Kidney glomerular epithelial cell (primary cell): ENCODE results near the gene CNIH1.
"Not testable (repeated sequence)": the region's sequence is repeated elsewhere in the genome, so short reads cannot be mapped to it uniquely, and the experiment has no call there.

ENCODE experiments used
- DNase-seq: peaks from one replicate; lab custom pipeline; 2025; lab: John Stamatoyannopoulos, UW

CNIH1 gene

DNA sequence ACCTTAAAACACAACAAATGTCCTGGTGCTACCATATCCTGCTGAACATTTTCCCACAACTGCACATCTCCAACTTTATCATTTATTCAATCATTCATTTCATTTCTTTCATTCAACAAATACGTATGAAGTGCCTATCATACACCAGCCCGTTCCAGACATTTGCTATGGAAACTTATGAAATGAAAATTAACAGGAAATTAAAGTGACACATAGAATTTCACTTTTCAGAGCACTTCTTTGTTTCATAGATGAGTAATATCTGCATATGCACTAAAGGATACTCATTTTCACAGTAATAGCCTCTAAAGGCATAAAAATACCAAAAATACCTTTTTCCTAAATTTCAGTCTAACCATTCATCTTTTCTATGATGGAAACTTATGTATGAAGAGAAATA, 12.6 kb downstream of the CNIH1 start:
- no peak for DNase-seq

DNA sequence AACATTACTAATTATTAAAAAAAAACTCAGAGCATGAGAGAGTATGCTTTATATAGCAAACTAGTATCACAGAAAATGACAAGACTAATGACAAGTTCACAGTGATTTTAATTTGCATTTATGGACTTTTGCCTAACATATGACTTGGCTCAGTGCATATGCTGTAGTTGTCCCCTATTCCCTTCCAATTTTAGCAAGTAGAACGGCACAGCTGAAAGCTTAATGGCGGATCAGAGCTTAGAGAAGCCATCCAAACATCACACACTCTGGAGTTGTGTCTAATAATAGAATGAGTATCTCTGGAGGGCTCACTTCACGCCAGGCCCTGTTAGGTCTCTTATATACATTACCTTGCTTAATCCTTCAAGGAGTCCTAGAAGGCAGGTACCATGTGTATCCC, 13.3 kb downstream of the CNIH1 start:
- DNase-seq, result no peak

DNA sequence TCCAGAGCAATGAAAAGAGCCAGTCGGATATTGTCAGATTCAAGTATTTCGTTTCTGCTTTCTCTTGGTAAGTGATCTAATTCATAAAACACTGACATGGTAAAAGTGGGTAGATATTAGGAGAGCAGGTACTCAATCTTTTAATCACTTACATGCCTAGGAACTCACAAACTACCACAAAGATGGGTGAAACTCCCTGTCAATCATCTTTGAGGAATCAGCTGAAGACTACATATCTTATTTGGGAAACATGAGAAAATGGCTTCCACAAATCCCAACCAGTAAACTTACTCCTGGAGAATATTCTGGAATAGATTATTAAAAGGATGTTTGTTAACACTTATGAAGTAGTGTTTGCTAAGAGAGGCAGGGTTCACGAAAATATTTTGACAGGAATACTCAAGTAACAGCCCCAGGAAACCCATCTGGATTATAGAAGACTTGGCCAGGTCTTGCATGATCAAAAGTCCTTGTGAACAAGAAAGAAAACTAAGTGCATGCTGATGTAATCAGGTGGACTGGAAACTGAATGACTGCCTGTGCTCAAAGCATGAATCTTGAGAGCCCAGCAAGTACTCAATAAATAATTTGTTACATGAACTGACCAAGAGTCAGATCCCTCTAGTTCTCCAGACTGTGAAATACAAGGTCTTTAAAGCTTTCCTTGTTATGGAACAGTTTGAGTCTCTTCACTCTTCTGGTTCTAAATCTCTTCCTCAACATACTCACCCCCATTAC, 15.5 kb downstream of the CNIH1 start:
- no peak for DNase-seq

DNA sequence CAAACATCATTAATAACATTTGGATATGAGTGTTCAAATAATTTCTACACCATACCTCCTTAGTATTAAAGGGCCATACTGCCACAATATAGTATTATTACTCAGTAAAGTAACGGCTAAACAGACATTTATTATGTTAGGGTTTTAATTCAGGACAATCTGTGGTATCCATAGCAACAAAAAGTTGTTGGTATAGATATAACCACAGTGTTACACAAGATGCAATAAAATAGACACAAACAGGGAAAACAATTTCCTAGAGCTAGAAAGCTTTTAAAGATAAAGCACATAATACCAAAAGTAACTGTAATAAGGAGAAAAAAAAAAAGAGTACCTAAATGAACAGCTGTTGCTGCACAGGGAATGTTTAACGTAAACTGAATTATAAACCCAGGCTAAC, 16.1 kb downstream of the CNIH1 start:
- DNase-seq, result no peak

DNA sequence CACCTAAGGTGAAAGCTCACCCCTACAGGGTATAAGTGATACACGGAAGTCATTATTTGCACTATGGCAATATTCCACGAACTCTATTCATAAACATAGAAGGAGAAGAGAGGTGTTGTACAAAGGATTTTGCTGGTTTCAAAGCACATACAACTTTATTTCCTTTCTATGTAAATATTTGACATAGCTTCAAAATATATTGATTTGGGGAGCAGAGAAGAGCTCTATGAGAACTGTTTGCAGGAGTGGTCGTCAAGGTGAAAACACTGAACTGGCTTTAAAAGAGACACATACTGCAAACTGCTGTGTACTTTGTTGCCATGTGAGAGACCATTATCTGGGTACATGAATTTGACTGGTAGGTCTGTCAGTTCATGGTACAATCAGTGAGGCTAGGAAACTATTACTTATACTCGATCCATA, 16.7 kb downstream of the CNIH1 start:
- DNase-seq, result no peak

DNA sequence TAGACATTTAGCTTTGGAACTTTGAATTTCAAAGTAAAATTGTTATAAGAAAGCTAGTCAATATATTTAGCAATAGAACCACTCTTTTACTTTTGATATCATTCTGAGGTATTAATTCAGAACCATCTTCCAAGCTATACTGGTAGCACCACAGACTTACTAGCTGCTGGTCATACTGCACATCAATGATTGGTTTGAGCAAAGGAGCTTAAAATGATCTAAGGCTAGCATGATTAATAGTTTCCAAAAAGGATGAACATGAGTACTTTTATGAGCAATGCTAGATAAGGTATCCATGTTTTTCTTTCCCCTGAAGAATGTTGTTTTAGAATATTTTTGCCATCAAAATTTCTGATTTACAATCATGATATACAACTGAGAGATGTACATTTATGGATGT, 17.2 kb downstream of the CNIH1 start:
- no peak for DNase-seq

DNA sequence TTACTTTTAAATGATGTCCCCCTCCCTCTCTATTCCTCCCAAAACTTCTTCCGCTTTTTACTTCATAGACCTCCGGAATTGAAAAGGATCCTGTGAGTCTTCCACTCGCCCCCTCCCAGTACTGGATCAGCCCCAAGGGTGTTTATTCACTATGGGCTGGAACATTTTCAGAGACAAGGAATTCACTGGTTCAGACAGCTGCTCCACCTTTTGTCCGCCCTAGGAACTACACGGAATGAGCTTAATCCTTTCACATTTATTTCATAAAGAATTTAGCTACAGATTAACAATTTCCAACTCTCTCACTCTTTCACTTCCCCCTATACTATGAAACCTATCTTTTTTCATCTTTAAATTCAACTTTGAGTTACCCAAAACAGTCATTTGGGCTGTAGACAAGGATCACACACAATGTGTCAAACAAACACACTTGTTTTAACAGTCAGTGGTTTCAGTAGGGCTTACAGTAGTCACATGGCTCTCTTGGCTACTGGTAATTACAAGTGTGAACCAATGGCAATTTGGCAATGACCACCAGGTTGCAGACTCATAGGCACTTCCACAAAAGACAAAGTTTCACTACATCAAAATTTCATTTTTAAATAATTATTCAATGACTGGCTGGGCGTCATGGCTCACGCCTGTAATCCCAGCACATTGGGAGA, 20.6 kb downstream of the CNIH1 start:
- DNase-seq, result peak; percentile 38

DNA sequence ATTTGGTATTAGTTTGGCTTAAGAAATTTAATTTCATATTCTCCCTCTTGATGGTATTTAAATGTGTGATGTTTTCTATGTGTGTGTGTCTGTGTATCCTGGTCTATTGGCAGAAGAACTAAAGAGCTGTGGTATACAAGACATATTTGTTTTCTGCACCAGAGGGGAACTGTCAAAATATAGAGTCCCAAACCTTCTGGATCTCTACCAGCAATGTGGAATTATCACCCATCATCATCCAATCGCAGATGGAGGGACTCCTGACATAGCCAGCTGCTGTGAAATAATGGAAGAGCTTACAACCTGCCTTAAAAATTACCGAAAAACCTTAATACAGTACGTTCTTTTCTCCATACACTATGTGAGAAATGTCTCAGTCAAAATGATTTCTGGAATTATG, 29.8 kb downstream of the CNIH1 start:
- no peak for DNase-seq

DNA sequence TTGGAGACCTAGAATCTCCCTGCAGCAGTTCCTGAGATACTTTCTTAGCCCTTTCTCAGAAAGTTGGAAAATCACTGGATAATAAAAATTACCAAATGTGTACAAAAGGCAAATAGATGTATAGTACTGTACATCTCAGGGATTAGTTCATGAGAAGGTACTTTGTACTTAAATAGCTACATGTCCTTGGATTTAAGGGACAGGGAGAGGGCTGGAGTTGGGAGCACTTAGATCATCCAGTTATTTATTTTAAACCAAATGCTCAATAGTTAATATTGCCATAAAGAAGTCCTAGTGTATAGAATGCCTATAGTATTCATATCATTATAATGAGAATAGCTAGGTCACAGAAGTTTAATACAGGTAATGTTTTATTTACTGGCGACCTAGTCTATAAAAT, 31.0 kb downstream of the CNIH1 start:
- DNase-seq, result no peak

DNA sequence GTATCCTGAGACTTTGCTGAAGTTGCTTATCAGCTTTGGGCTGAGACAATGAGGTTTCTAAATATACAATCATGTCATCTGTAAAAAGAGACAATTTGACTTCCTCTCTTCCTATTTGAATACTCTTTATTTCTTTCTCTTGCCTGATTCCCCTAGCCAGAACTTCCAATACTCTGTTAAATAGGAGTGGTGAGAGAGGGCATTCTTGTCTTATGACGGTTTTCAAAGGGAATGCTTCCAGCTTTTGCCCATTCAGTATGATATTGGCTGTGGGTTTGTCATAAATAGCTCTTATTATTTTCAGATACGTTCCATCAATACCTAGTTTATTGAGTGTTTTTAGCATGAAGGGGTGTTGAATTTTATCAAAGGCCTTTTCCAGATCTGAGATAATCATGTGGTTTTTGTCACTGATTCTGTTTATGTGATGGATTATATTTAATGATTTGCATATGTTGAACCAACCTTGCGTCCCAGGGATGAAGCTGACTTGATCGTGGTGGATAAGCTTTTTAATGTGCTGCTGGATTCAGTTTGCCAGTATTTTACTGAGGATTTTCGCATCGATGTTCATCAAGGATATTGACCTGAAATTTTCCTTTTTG, 37.7 kb downstream of the CNIH1 start:
- not testable (repeated sequence) for DNase-seq

DNA sequence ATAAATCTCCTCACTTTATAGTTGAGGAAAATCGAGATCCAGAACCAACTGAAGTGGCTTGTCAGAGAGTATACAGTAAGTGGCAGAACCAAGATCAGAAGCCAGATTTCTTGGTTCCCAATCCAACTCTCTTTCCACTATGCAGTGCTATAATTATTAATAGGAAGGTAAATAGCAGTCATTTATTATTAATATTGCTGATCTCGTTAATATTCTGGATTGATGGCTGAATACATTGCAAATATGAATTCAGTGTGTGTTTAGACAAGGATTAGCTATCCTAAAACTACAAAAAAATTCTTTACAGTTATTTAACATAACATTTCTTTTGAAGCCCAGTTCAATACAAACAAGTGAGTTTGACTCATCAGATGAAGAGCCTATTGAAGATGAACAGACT, 41.6 kb downstream of the CNIH1 start:
- no peak for DNase-seq

DNA sequence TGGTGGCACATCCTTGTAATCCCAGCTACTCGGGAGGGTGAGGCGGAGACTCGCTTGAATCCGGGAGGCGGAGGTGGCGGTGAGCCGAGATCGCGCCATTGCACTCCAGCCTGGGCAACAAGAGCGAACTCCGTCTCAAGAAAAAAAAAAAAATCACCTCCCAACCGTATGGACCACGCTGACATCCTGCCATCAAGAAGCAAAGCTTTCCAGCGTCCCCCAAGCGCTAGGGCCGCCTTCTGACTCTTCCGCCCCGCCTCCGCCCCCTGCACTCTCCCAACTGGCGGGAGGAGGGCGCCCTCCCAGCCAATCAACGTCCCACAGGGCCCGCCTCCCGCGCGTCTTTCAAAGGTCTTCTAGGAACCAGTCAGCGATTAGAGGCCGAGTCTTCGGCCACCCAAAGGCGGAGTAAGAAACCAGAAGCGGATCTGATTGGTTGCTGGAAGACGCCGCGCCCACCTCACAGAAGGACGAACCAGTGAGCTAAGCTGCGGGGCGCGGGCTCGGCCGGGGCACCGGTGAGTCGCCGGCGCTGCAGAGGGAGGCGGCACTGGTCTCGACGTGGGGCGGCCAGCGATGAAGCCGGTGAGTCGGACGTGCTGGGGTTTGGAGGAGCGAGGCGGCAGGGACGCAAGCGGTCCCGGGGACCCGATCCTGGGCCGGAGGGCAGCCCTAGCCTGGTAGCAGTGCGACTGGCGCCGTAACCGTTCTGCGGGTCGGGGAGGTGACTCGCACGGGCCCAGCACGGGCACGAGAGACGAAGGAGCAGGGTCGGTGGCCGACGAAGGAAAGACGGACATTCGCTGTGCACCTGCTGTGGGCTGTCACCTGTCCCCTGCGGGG, 44.5 kb downstream of the CNIH1 start, which contains the start of gene CDKN3:
TSS of gene CDKN3 (plus strand) at position 515 of the 843 bp plus-strand sequence. CDS start at position 577, 62 bp downstream.
- DNase-seq, result peak; percentile 99

DNA sequence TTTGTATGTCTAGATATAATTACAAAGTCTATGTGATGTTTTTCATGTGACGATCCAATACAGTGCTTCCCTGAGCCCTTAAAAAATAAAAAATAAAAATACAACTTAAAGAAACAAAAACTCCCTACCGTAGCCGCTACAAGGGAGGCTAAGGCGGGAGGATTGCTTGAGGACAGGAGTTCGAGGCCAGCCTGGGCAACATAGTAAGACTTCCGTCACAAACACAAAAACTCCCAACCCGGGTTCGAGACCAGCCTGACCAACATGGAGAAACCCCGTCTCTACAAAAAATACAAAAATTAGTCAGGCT, 45.0 kb downstream of the CNIH1 start:
- DNase-seq, result no peak

DNA sequence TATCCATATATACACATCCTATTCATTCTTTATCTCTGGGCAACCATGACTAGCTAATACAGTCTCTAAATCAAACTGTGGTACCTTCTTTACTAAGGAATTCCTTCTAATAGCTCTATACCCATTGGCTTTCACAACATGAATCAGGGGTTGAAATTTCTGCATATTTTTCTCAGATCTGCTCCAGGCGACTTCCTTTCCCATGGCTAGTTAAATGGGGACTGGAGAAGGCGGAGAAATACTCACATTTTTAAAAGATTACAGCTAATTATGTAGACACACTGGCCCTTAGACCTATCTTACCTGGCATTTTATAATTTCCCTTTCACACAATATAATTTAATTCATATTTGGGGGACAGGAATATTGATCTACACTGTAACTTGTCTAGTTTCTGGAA, 45.5 kb downstream of the CNIH1 start:
- DNase-seq, result no peak

DNA sequence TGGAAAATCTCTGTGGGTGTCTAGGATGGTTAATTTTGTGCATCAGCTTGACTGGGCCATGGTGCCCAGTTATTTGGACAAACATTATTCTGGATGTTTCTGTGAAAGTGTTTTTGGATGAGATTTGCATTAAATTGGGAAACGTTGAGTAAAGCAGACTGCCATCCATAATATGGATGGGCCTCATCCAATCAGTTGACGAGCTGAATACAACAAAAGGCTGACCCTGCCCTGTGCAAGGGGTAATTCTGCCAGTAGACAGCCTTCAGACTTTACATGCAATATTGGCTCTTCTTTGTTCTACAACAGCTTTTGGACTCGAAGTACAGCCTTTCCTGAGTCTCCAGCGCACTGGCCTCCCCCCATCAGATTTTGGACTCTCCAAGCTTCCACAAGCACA, 45.9 kb downstream of the CNIH1 start:
- DNase-seq, result no peak

DNA sequence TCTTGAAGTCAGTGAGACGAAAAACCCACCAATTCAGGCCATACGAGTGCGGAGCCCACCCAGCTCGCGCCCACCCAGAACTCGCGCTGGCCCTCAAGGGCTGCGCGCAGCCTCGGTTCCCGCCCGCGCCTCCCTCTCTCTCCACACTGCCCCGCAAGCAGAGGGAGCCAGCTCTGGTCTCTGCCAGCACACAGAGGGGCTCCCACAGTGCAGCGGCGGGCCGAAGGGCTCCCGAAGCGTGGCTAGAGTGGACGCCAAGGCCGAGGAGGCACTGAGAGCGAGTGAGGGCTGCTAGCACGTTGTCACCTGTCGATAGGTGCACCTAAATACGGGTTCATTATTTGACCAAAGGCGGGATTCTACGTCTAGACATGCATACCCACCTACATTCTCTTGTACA, 46.6 kb downstream of the CNIH1 start:
- DNase-seq, result no peak

DNA sequence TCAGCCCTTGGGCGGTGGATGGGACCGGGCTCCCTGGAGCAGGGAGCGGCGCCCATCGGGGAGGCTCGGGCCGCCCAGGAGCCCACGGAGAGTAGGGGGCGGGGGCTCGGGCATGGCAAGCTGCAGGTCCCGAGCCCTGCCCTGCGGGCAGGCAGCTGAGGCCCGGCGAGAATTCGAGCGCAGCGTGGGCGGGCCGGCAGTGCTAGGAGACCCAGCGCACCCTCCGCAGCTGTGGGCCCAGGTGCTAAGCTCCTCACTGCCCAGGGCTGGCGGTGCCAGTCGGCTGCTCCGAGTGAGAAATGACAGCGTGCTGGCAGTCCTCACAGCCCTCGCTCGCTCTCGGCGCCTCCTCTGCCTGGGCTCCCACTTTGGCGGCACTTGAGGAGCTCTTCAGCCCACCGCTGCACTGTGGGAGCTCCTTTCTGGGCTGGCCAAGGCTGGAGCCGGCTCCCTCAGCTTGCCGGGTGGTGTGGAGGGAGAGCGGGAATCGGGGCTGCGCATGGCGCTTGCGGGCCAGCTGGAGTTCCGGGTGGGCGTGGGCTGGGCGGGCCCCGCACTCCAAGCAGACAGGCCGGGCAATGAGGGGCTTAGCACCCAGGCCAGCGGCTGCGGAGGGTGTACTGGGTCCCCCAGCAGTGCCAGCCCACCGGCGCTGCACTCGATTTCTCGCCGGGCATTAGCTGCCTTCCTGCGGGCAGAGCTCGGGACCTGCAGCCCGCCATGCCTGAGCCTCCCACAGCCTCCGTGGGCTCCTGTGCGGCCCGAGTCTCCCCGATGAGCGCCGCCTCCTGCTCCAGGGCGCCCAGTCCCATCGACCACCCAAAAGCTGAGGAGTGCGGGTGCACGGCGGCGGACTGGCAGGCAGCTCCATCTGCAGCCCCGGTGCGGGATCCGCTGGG, 47.9 kb downstream of the CNIH1 start:
- DNase-seq, result not testable (repeated sequence)

DNA sequence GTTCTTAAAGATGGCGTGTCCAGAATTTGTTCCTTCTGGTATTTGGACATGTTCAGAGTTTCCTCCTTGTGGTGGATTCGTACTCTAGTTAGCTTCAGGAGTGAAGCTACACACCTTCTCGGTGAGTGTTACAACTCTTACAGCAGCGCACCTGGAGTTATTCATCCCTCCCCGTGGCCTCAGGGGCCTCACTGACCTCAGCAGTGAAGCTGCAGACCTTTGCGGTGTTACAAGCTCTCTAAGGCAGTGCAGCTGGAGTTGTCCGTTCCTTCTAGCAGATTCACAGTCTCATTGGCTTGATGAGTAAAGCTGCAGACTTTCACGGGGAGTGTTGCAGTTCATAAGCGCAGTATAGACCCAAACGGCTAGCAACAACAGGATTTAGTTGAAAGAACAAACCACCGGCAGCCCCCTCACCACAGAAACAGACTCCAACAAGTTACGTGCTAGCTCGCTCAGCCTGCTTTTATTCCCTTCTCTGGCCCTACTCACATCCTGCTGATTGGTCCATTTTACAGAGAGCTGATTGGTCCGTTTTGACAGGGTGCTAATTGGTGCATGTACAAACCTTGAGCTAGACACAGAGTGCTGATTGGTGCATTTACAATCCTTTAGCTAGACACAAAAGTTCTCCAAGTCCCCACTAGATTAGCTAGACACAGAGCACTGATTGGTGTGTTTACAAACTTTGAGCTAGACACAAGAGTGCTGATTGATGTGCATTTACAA, 48.9 kb downstream of the CNIH1 start:
- no peak for DNase-seq

DNA sequence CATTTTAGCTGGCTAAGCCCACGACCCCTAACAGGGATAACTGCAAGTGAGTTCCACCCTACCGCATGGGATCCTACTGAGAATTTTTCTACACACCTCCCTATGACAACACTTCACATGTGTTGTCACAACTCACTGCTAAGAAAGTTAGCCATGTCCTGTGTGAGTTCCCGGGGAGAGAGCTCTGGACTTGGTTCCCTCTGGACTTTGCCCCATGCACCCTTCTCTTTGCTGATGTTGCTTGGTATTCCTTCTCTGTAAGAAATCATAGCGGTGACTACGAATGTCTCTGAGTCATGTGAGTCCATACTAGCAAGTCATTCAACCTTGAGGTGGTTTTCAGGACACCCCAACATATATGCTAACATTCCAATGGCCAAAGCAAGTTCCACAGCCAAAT, 53.8 kb downstream of the CNIH1 start:
- no peak for DNase-seq

DNA sequence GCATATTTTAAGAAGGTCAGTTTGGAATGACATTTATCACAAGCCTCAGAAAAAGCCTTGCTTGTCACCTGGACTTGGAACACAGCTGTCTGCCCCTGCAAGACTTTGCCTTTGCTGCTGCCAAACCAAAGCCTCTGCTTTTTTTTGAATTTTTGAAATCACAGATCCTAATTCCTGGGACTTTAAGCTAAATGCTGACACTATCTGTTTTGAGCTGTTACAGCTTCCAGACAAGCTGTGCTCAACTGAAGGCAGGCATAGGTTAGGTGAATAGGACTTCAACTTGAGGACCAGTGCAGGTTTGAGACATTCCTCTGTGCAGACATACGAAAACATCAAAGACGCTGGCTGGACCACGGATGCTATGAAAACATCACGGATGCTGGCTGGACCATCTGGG, 55.6 kb downstream of the CNIH1 start:
- DNase-seq, result no peak

DNA sequence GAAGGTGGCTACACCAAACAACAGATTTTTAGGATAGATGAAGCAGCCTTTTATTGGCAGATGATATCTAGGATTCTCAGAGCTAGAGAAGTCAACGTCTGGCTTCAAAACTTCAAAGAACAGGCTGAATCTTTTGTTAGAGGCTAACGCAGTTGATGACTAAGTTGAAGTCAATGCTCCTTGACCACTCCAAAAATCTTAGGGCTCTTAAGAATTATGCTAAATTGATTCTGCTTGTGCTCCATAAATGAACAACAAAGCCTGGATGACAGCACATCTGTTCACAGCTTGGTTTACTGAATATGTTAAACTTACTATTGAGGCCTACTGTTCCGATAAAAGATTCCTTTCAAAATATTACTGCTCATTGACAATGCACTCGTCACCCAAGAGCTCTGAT, 57.3 kb downstream of the CNIH1 start:
- DNase-seq, result no peak
